Esophagus muscularis mucosa (tissue), 4 donors: ENCODE data around the gene CBX4. TPM values are rescaled to one million over a fixed set of nuclear protein-coding genes. Genes with fewer than 3 reads are reported as not detected.
A peak's percentile ranks its signal among the peaks of the same experiment; 100 is the strongest.

Experiments
- DNase-seq: peaks from one replicate; pipeline ENCODE4 v3.0.0-alpha.2; 2017; ENCODE audit errors: extremely low spot score
- H3K27ac ChIP-seq, 4 donors: fragments of 200-600 bp; sonication (generic); replicated peaks in 1 of 4; 1 replicate in 3 of 4; 2 replicates in 1 of 4; pipeline ENCODE4 v1.5.1; 2016 to 2019; ENCODE audit warnings: mild to moderate bottlenecking in 1 of 4
- H3K27me3 ChIP-seq, 4 donors: fragments of 200-600 bp; sonication (generic); one replicate each; pipeline versions ENCODE4 v1.5.1 to v1.6.0; 2016 to 2019
- H3K36me3 ChIP-seq, 4 donors: fragments of 200-600 bp; sonication (generic); one replicate each; pipeline ENCODE4 v1.5.1; 2016 to 2019
- H3K4me1 ChIP-seq, 4 donors: fragments of 200-600 bp; sonication (generic); one replicate each; pipeline ENCODE4 v1.5.1; 2016 to 2019
- H3K4me3 ChIP-seq, 4 donors: fragments of 200-600 bp; sonication (generic); 1 replicate in 2 of 4; 2 replicates in 2 of 4; pipeline ENCODE4 v1.5.1; 2016 to 2019; ENCODE audit warnings: mild to moderate bottlenecking in 4 of 4, moderate library complexity in 1 of 4
- H3K9me3 ChIP-seq, 4 donors: fragments of 200-600 bp; sonication (generic); 1 replicate in 3 of 4; 2 replicates in 1 of 4; pipeline ENCODE4 v1.5.1; 2016 to 2019
- CTCF ChIP-seq, 3 experiments: fragments of 200-600 bp in 2 of 3; fragments of 450-650 bp in 1 of 3; sonication (generic) in 2 of 3; IDR thresholded peaks; one replicate each; pipeline ENCODE4 v1.5.1; 2017 to 2019; ENCODE audit warnings: antibody characterized with exemption in 3 of 3, mild to moderate bottlenecking in 2 of 3, moderate library complexity in 1 of 3
- EP300 ChIP-seq: sonication (generic); formaldehyde crosslinking; IDR thresholded peaks from one replicate; pipeline ENCODE4 v1.6.1; 2017; ENCODE audit warnings: antibody characterized with exemption
- POLR2A ChIP-seq: fragments of 450-650 bp; IDR thresholded peaks from one replicate; pipeline ENCODE4 v1.6.1; 2017; ENCODE audit warnings: antibody characterized with exemption, moderate library complexity, mild to moderate bottlenecking, low read depth
- POLR2AphosphoS5 ChIP-seq, 2 donors: sonication (generic); formaldehyde crosslinking; IDR thresholded peaks; one replicate each; pipeline ENCODE4 v1.6.1; 2017; ENCODE audit warnings: antibody characterized with exemption in 2 of 2
- WGBS: methylation state at CpG from one replicate; pipeline ENCODE4 v1.1.5; 2018; 5-methylcytosine and 5-hydroxymethylcytosine counted together
- intact Hi-C: fragments of 100-400 bp; cut with DNase I; formaldehyde crosslinking; loops from one replicate; pipeline ENCODE4 v1.15.1; 2023
- total RNA-seq, 4 donors: library from RNA; depleted of rRNA; stranded (reverse); fragments of >200 nt; gene quantifications; one replicate each; pipeline versions ENCODE4 v1.1.0 to v1.2.1, GENCODE V29; 2016

Gene CBX4
- total RNA-seq, 4 donors from 2014 or later, result 6.6 to 14.1 (median 12.3) TPM

- H3K4me1 ChIP-seq, result peaks cover 50 to 81% (median 59%) of the 10 kb centered on the region in 4 donors
- no peak overlapping the region for H3K27ac ChIP-seq
- no peak for TF ChIP-seq CTCF (IDR thresholded peaks at IDR 0.05)
- no peak for TF ChIP-seq POLR2AphosphoS5 (IDR thresholded peaks at IDR 0.05)
- TF ChIP-seq POLR2A, result no peak
- TF ChIP-seq EP300, result no peak
- no peak overlapping the region for H3K4me3 ChIP-seq
- H3K9me3 ChIP-seq, result no peaks in the 10 kb centered on the region
- intact Hi-C loops, result no loop called here
- WGBS, result 90% methylated on average over 44 of the region's 83 CpGs
- H3K36me3 ChIP-seq, result peaks cover 0 to 23% (median 22%) of the 10 kb centered on the region in 4 donors
- DNase-seq, result no peak
- peaks cover 0 to 15% (median 0%) of the 10 kb centered on the region in 4 donors for H3K27me3 ChIP-seq
Observed at GRCh38 chr17:79833744-79834564, 5.3 kb downstream of the CBX4 start.

GRCh38 chr17:79833110-79833450 lies 6.2 kb downstream of the CBX4 start:
- peak overlapping the region in 2 of 4 donors; percentile 35 to 39 for H3K4me3 ChIP-seq
- no peaks in the 10 kb centered on the region for H3K9me3 ChIP-seq
- DNase-seq, result no peak
- WGBS, result 86% methylated on average over 7 of the region's 7 CpGs
- peaks cover 0 to 15% (median 0%) of the 10 kb centered on the region in 4 donors for H3K27me3 ChIP-seq
- H3K4me1 ChIP-seq, result peaks cover 50 to 83% (median 56%) of the 10 kb centered on the region in 4 donors
- no peak overlapping the region for H3K27ac ChIP-seq
- peaks cover 0 to 23% (median 22%) of the 10 kb centered on the region in 4 donors for H3K36me3 ChIP-seq
- intact Hi-C loops, result no loop called here
- no peak for TF ChIP-seq POLR2A
- TF ChIP-seq POLR2AphosphoS5 (IDR thresholded peaks at IDR 0.05), result no peak
- no peak for TF ChIP-seq EP300
- TF ChIP-seq CTCF (IDR thresholded peaks at IDR 0.05), result no peak

- H3K4me3 ChIP-seq, result peak overlapping the region; percentile 35 to 47 (median 40)
- H3K4me1 ChIP-seq, result peaks cover 44 to 77% (median 50%) of the 10 kb centered on the region in 4 donors
- no peak for TF ChIP-seq POLR2A
- TF ChIP-seq CTCF (IDR thresholded peaks at IDR 0.05), result no peak
- TF ChIP-seq EP300, result no peak
- TF ChIP-seq POLR2AphosphoS5 (IDR thresholded peaks at IDR 0.05), result no peak
- 35% methylated on average over 20 of the region's 72 CpGs for WGBS
- H3K27ac ChIP-seq, result peak overlapping the region; percentile 16 to 61 (median 36)
- peaks cover 0 to 23% (median 22%) of the 10 kb centered on the region in 4 donors for H3K36me3 ChIP-seq
- no peak for DNase-seq
- H3K9me3 ChIP-seq, result no peaks in the 10 kb centered on the region
- H3K27me3 ChIP-seq, result peaks cover 0 to 15% (median 0%) of the 10 kb centered on the region in 4 donors
- intact Hi-C loops, result no loop called here
Observed at GRCh38 chr17:79832218-79833109, 6.8 kb downstream of the CBX4 start.

GRCh38 chr17:79831265-79832217 lies 7.7 kb downstream of the CBX4 start:
- intact Hi-C loops, result no loop called here
- H3K27ac ChIP-seq, result peak overlapping the region; percentile 16 to 61 (median 36)
- H3K27me3 ChIP-seq, result peaks cover 0 to 21% (median 2%) of the 10 kb centered on the region in 4 donors
- H3K36me3 ChIP-seq, result peaks cover 0 to 23% (median 22%) of the 10 kb centered on the region in 4 donors
- DNase-seq, result no peak
- TF ChIP-seq POLR2AphosphoS5 (IDR thresholded peaks at IDR 0.05), result peak in 1 of 2 donors; percentile 11
- no peak for TF ChIP-seq CTCF (IDR thresholded peaks at IDR 0.05)
- peaks cover 35 to 68% (median 42%) of the 10 kb centered on the region in 4 donors for H3K4me1 ChIP-seq
- H3K9me3 ChIP-seq, result no peaks in the 10 kb centered on the region
- 49% methylated on average over 16 of the region's 33 CpGs for WGBS
- H3K4me3 ChIP-seq, result peak overlapping the region; percentile 35 to 47 (median 40)
